Amygdala (tissue), 56 donors: ENCODE data around the gene NTRK2.

Source experiments
- DNase-seq, 56 donors: peaks; one replicate each; lab custom pipeline; 2025; lab: John Stamatoyannopoulos, UW

NTRK2 gene

DNA sequence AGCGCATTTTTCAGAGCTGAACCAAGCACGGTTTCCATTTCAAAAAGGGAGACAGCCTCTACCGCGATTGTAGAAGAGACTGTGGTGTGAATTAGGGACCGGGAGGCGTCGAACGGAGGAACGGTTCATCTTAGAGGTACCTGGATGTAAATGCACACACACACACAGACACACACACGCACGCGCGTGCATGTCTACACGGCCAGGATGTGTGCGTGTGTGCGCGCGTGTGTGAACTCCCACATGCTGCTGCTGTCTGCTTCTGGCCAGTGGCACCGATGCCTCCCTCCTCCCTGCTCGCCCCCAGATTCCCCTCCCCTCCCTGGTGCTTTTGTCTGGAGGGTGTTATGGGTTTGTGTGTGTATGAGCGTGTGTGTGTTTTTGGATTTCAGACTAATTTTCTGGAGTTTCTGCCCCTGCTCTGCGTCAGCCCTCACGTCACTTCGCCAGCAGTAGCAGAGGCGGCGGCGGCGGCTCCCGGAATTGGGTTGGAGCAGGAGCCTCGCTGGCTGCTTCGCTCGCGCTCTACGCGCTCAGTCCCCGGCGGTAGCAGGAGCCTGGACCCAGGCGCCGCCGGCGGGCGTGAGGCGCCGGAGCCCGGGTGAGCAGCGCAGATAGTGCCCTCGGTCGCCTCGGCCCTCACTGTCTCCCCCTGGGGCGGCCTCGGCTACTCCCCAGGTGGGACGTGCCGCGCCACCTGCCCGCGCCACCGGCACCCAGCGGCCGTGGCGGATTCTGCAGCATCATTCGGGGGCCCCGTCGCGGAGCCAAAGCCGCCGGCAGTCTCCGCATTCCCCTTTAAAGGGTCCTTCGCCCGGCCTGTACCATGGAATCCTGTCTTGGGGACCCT, at the start of gene NTRK2:
NTRK2 (plus strand) TSS at position 442 of the 850 bp plus-strand sequence. CDS start 1,020 bp downstream, outside the sequence.
- DNase-seq = peak in 51 of 56 donors; percentile 23 to 88 (median 65)

GRCh38 chr9:84620338-84620737, 49.2 kb upstream of the NTRK2 start:
- DNase-seq = no peak

DNA sequence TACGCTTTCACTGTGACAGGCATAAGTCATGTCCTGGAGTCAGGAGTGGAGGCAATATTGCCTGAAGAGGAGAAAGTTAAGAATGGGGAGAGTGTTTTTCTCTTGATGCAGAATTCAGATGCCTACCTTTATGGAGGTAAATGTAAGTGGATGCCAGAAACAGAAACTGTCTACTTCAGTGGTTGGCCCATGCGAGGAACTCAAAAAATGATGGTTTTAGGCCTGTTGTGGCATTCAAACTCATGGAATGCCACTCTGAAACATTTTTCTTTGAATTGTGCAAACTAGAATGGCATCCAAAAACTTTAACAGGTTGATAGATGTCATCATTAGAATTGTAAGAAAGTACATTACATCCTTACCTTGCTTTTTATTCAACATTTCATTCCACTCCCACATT, 47.7 kb upstream of the NTRK2 start:
- DNase-seq = no peak

GRCh38 chr9:84622981-84623380, 46.5 kb upstream of the NTRK2 start:
- DNase-seq = no peak

- DNase-seq = no peak
Observed at GRCh38 chr9:84636436-84636835, 33.1 kb upstream of the NTRK2 start.

DNA sequence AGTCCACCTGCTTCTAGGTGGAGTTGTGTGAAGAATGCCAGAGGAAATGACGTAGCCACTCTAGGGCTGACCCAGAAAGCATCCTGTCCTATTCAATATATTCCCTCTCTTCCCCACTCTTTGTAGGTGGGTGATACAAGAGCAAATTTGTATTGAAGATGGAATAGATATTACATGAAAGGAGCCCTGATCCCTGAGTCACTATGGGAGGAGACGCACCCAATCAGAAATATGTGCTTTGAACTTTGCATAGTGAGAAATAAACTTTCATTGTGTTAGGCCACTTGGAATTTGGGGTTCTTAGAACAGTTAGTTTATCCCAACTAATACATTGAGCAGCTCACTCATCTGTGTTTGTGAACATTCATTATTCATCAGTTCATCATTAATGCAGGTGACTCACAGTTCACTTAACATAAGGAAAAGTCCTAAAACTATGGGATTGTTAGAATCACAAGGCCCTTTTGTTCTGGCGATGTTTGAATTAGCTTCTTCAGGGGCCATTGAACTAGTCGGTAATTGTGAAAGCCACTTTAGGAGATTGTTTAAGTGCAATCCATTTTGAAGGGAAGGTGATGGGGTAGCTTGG, 26.9 kb upstream of the NTRK2 start:
- DNase-seq = no peak

- DNase-seq = no peak
Observed at GRCh38 chr9:84647699-84648098, 21.8 kb upstream of the NTRK2 start.

- no peak for DNase-seq
Observed at GRCh38 chr9:84652496-84653120, 16.9 kb upstream of the NTRK2 start.

DNA sequence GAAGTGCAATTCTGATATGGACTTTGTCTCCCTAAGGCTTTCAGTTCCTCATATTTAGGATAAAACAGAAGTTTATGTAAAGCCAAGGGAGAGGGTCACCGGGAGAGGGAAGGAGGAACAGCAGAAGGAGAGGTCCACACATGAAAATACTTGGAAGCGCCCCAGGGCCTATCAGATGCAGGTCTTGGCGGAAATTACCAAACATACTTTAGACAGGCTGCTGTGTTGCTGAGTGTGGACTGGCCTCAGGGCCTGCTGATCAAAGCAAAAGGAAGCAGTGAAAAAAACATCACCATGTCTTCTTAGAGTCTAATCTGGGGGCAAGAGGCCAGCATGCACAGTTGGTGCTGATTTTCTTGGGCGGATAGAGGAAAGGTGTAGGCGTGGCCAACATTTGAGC, 14.1 kb upstream of the NTRK2 start:
- peak in 1 of 56 donors; percentile 25 for DNase-seq

- DNase-seq = no peak
Observed at GRCh38 chr9:84659313-84659712, 10.2 kb upstream of the NTRK2 start.

DNA sequence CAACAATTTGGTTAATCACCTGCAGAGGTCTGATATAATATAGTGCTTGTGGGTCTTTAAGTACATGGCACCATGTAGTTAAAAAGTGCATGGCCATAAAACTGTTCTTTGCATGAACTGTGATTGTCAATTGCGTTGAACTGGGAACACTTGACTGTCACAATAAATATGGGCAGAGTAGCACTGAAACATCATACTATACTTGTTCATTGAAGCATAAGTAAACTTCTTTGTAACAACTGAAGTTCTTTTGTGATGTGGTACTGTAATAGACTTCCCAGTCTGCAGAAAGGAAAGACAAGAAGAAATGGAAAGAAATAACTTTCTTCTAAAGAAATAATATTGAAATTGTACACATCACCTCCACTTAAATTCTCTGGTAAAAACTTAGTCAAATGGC, 9.8 kb upstream of the NTRK2 start:
- DNase-seq = no peak

- peak in 13 of 56 donors; percentile 9 to 75 (median 56) for DNase-seq
Observed at GRCh38 chr9:84667571-84668195, 1.8 kb upstream of the NTRK2 start.

- DNase-seq = peak in 53 of 56 donors; percentile 41 to 90 (median 76)
Observed at GRCh38 chr9:84668196-84669012, 1.1 kb upstream of the NTRK2 start.

- peak in 13 of 56 donors; percentile 32 to 85 (median 67) for DNase-seq
Observed at GRCh38 chr9:84669013-84669287, 579 bp upstream of the NTRK2 start.

DNA sequence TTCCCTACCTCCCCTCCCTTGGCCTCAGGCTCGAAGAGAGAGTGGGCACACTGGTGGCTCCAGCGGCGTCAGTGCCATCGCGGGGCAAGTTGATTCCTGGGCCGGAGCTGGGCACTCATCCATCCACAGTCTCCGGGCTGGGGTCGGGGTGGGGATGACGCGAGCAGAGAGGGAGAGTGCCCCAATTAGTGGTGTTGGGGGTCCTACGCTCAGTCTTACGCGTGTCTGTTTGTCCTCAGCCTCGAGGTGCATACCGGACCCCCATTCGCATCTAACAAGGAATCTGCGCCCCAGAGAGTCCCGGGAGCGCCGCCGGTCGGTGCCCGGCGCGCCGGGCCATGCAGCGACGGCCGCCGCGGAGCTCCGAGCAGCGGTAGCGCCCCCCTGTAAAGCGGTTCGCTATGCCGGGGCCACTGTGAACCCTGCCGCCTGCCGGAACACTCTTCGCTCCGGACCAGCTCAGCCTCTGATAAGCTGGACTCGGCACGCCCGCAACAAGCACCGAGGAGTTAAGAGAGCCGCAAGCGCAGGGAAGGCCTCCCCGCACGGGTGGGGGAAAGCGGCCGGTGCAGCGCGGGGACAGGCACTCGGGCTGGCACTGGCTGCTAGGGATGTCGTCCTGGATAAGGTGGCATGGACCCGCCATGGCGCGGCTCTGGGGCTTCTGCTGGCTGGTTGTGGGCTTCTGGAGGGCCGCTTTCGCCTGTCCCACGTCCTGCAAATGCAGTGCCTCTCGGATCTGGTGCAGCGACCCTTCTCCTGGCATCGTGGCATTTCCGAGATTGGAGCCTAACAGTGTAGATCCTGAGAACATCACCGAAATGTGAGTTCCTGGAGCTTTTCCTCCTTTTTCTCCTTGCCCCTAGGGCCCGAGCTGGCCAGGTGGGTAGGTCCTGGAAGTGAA, 861 bp downstream of the NTRK2 start:
- DNase-seq = peak in 32 of 56 donors; percentile 17 to 79 (median 48)

- peak in 20 of 56 donors; percentile 8 to 65 (median 33) for DNase-seq
Observed at GRCh38 chr9:84671586-84672521, 2.3 kb downstream of the NTRK2 start.

- DNase-seq = no peak
Observed at GRCh38 chr9:84673806-84674205, 4.3 kb downstream of the NTRK2 start.

- DNase-seq = no peak
Observed at GRCh38 chr9:84677080-84677479, 7.6 kb downstream of the NTRK2 start.
